Endothelial cell of hepatic sinusoid (primary cell): Measurements from ENCODE around the gene VWA3B.
"Not testable (repeated sequence)": the region's sequence is repeated elsewhere in the genome, so short reads cannot be mapped to it uniquely, and the experiment has no call there.

Source experiments
- in situ Hi-C: cut with HindIII; loops from 2 replicates; pipeline ENCODE4 v1.10.0; 2017; ENCODE audit warnings: low sequenced_read_pairs

The VWA3B gene

GRCh38 chr2:98294711-98295110, 207.7 kb downstream of the VWA3B start:
- in situ Hi-C loops = no loop called here

GRCh38 chr2:98295275-98295674, 208.3 kb downstream of the VWA3B start:
- in situ Hi-C loops = no loop called here

- in situ Hi-C loops = no loop called here
Observed at GRCh38 chr2:98295721-98296414, 208.9 kb downstream of the VWA3B start.

GRCh38 chr2:98296440-98296839, 209.5 kb downstream of the VWA3B start:
- in situ Hi-C loops = no loop called here

GRCh38 chr2:98297817-98298682, 211.1 kb downstream of the VWA3B start:
- in situ Hi-C loops = no loop called here

GRCh38 chr2:98298683-98299164, 211.8 kb downstream of the VWA3B start:
- in situ Hi-C loops = no loop called here

- in situ Hi-C loops = no loop called here
Observed at GRCh38 chr2:98299211-98299905, 212.4 kb downstream of the VWA3B start.

- in situ Hi-C loops = no loop called here
Observed at GRCh38 chr2:98300141-98300874, 213.3 kb downstream of the VWA3B start.

GRCh38 chr2:98301469-98301868, 214.5 kb downstream of the VWA3B start:
- in situ Hi-C loops = no loop called here

GRCh38 chr2:98307131-98307696, 220.2 kb downstream of the VWA3B start:
- in situ Hi-C loops = not testable (repeated sequence)

GRCh38 chr2:98308068-98308467, 221.1 kb downstream of the VWA3B start:
- in situ Hi-C loops = no loop called here

- in situ Hi-C loops = no loop called here
Observed at GRCh38 chr2:98308532-98308931, 221.6 kb downstream of the VWA3B start.

GRCh38 chr2:98309580-98309979, 222.6 kb downstream of the VWA3B start:
- in situ Hi-C loops = no loop called here

- in situ Hi-C loops = no loop called here
Observed at GRCh38 chr2:98310010-98310409, 223.0 kb downstream of the VWA3B start.

- in situ Hi-C loops = no loop called here
Observed at GRCh38 chr2:98311090-98311489, 224.1 kb downstream of the VWA3B start.

- in situ Hi-C loops = no loop called here
Observed at GRCh38 chr2:98311771-98312545, 225.0 kb downstream of the VWA3B start.

GRCh38 chr2:98313492-98314250, 226.7 kb downstream of the VWA3B start:
- in situ Hi-C loops = no loop called here

- in situ Hi-C loops = no loop called here
Observed at GRCh38 chr2:98314251-98314650, 227.3 kb downstream of the VWA3B start.

GRCh38 chr2:98315957-98316356, 229.0 kb downstream of the VWA3B start:
- in situ Hi-C loops = no loop called here
